GM21528 (cell line): ENCODE data around the gene USP5.
"Not testable (repeated sequence)": the region's sequence is repeated elsewhere in the genome, so short reads cannot be mapped to it uniquely, and the experiment has no call there.

Experiments
- ATAC-seq: cut with Tn5 transposase; IDR thresholded peaks from one replicate; pipeline ENCODE4 v1.9.1; 2021; ENCODE audit warnings: mild to moderate bottlenecking, moderate library complexity; ENCODE audit not compliant: unreplicated experiment, low FRiP score

USP5 gene

DNA sequence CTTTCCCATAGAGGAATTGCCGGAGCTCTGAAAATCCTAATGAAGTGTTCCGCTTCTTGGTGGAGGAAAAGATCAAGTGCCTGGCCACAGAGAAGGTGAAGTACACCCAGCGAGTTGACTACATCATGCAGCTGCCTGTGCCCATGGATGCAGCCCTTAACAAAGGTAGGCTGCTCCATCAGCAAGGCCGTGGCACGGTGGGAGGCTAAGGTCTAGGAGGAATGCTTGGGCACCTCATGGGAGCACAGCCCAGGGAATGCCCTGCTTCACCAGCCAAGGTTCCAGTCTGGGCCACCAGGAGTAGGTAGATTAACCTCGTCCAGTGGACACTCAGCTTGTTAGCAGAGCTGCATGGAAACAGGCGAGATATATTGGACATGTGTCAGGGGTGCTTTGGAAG lies 9.0 kb downstream of the USP5 start:
- no peak for ATAC-seq

DNA sequence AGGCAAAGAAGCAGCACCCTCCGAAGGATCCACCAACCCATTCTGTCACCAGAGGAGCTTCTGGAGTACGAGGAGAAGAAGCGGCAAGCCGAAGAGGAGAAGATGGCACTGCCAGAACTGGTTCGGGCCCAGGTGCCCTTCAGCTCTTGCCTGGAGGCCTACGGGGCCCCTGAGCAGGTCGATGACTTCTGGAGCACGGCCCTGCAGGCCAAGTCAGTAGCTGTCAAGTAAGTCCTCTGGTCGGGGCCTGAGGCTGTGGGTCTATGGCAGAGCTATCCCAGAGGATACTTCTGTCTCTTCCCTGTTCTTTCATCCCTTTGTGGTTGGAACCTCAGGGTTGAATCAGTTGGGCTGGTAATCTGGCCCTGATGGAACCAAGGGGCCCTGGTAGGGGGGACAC lies 9.4 kb downstream of the USP5 start:
- ATAC-seq: no peak

DNA sequence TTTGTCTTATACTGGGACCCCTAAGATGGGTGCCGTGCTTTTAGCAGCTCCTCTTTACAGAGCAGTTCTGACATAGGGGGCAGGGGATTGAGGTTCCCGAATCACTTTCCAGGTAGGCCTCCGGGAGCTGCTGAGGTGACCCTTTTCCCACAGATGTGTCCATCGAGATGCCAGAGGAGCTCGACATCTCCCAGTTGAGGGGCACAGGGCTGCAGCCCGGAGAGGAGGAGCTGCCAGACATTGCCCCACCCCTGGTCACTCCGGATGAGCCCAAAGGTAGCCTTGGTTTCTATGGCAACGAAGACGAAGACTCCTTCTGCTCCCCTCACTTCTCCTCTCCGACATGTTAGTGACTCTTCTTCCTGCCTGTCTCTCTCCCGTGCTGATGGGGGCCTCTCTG lies 11.1 kb downstream of the USP5 start:
- ATAC-seq: no peak

DNA sequence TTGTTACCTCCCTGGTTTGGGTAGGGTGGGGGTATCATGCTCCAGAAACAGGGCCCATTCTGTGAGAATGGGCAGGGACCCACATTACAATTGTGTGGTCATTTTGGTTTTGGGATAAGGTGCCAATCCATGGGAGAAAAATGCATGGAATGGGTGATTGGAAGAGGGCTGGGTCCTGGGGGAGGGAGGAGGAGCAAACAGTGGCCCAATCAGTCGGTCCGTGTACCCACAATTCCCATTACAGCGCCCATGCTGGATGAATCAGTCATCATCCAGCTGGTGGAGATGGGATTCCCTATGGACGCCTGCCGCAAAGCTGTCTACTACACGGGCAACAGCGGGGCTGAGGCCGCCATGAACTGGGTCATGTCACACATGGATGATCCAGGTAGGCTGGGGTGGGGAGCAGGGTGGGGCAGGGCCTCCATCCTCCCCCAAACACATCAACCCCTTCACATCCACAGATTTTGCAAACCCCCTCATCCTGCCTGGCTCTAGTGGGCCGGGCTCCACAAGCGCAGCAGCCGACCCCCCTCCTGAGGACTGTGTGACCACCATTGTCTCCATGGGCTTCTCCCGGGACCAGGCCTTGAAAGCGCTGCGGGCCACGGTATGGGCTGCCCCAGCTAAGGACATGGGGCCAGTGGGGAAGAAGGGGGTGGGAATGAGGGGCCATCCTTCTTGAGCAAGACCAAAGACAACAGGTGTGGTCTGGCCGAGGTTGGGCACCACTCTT lies 11.8 kb downstream of the USP5 start:
- ATAC-seq: no peak

DNA sequence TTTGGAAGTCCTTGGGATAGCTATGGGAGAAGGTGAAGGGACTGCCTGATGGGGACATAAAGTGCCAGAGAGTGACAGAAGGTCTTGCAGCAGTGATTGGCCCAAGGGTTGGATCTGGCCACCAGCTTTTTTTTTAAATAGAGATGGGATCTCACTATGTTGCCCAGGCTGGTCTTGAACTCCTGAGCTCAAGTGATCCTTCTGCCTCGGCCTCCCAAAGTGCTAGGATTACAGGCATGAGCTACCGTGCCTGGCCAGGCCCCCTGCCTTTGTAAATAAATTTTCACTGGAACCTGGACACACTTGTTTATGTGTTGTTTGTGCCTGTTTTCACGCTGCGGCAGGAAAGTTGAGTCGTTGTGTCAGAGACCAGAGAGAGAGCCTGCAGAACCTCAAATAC lies 13.4 kb downstream of the USP5 start:
- ATAC-seq: not testable (repeated sequence)

DNA sequence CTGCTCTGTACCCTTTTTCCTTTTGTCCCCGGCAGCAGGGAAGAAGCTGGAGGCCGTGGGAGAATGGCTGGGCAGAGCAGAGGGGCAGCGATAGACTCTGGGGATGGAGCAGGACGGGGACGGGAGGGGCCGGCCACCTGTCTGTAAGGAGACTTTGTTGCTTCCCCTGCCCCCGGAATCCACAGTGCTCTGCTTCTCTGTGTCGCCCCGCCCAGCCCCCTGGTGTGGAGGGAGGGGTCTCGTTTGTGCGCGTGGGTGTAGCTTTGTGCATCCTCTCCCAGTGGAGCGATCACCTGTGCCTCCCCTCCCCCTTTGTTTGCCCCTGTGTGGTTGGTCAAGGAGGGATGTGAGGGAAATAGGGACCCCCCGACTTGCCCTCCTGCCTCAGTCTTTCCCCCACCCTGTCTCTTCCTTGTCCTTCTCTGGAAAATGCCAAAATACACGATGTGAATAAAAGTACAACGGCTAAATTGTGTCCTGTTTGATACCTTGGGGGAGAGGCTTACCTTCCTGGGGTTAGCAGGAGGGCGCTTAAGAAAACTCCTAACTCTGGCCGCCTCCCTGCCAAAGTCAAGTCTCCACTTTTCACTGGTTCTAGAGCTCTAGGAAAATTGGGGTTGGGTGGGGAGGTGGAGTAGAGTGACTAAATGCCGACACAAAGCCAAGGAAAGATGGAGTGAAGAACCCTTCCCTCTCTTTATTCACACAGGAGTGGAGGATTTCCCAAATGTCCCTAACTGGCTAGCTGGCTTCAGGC lies 14.4 kb downstream of the USP5 start:
- ATAC-seq: no peak

DNA sequence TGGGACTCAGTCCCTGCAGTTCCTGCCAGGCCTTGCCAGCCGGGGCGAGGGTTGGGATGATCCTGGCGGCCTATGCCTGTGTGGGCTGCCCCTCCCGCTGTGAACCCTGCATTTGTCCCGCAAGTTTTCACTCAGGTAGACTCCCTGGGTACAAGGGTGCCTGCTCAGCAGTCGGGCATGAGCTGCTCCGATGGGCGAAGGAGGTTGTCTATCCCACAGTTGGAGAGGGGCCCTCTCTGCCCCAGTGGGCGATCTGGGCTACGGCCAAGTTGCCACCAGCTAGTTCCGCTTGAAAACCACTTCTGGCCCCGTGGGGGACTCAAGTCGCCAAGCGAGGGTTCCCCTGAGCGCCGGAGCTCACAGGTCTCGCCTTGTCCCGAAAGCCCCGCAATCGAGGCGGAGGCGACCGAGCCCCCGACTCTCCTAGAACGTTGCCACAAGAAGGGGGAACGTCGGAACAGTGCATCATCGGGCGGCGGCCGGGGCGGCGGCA lies 15.0 kb downstream of the USP5 start:
- peak; percentile 10 for ATAC-seq

DNA sequence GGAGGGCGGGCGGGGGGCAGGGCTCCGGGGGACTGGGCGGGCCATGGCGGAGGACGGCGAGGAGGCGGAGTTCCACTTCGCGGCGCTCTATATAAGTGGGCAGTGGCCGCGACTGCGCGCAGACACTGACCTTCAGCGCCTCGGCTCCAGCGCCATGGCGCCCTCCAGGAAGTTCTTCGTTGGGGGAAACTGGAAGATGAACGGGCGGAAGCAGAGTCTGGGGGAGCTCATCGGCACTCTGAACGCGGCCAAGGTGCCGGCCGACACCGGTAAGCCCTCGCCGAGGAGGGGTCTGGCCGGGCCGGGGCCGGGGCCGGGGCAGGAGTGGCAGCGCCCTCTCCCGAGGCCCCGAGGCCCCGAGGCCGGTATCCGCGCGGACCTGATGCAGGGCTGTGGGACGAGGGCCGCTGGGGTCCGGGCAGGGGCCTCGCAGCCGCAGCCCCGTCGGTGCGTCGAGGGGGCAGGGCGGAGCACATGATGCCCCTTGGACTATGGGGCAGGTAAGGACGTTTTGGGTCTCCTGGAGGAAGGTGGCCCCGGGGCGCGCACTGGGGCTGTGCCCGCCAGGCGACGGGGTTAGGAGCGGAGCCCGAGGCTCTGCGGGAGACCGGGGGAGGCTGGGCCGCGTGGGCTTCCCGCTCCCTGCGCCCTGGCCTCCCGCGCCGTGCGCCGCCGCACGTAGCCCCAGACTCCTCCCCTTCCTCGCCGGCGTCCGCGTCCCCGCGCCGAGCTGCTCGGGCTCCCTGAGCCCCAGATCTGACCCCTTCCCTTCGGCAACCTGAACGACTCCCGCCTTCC lies 15.7 kb downstream of the USP5 start, which contains the start of gene TPI1:
TSS of gene TPI1 (plus strand) at position 119 of the 798 bp plus-strand sequence. CDS start at position 155, 36 bp downstream.
- peak; percentile 46 for ATAC-seq

DNA sequence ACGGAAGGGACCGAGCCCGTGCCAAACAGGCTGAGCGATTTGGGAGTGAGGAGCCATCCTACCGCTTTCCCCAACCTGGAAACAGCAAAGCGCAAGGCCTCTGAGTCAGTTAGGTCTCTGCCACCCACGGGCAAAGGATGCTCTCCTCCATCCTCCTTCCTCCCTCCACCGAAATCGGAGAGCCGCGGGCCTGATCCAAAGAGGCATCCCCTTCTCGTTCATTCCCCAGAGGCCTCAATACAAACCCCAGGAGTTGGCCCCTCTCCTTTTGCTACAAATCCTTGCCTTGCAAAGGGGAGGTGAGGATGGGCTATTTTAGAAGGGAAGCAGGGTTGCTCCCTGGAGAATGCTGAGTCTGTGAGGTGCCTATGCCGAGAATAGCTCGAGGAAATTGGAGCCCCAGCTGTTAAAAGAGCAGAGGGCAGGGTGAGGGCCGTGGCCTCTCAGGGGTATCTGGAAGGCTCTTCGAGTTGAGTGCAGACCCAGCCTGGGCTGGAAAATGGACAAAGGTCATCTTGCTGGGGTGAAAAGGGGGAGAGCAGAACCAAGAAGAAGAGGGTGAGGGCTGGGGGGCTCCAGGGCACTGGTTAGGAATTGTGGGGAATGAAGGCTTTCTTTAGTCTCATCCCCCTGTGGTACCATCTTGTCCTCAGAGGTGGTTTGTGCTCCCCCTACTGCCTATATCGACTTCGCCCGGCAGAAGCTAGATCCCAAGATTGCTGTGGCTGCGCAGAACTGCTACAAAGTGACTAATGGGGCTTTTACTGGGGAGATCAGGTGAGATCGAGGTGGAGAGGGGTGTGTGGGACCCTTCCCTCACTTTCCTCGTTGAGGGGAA lies 16.5 kb downstream of the USP5 start:
- ATAC-seq: no peak

DNA sequence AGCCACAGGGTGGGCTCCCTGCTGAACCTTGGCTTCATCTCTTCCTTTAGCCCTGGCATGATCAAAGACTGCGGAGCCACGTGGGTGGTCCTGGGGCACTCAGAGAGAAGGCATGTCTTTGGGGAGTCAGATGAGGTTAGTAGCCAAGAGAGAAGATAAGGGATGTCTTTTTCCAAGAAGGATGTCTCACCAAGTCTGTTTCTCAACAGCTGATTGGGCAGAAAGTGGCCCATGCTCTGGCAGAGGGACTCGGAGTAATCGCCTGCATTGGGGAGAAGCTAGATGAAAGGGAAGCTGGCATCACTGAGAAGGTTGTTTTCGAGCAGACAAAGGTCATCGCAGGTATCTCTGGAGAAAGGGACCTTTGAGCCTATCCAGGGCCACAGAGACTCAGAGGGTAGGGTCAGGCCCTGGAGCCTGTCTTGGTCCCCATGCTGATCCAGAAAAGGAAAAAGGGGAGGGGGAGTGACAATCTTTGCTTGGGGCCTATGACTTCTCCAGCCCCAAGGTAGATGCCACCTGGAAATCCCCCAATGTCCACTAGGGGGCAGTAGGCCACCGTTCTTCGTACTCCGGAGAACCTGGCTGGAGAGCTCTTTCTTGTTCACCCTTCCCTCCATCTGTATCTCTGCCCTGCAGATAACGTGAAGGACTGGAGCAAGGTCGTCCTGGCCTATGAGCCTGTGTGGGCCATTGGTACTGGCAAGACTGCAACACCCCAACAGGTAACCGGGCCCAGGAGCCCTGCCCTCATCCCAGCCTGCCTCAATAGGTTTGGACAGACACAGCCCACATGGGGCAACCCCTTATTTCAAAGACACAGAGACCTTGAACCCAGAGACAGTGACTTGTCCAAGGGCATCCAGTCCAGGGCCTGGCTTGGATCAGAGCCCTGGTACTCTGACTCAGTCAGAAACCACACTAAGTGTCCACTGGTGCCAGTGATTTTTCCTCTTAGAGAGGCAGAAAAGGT lies 17.4 kb downstream of the USP5 start:
- no peak for ATAC-seq

DNA sequence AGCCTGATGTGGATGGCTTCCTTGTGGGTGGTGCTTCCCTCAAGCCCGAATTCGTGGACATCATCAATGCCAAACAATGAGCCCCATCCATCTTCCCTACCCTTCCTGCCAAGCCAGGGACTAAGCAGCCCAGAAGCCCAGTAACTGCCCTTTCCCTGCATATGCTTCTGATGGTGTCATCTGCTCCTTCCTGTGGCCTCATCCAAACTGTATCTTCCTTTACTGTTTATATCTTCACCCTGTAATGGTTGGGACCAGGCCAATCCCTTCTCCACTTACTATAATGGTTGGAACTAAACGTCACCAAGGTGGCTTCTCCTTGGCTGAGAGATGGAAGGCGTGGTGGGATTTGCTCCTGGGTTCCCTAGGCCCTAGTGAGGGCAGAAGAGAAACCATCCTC lies 18.4 kb downstream of the USP5 start:
- ATAC-seq: not testable (repeated sequence)

DNA sequence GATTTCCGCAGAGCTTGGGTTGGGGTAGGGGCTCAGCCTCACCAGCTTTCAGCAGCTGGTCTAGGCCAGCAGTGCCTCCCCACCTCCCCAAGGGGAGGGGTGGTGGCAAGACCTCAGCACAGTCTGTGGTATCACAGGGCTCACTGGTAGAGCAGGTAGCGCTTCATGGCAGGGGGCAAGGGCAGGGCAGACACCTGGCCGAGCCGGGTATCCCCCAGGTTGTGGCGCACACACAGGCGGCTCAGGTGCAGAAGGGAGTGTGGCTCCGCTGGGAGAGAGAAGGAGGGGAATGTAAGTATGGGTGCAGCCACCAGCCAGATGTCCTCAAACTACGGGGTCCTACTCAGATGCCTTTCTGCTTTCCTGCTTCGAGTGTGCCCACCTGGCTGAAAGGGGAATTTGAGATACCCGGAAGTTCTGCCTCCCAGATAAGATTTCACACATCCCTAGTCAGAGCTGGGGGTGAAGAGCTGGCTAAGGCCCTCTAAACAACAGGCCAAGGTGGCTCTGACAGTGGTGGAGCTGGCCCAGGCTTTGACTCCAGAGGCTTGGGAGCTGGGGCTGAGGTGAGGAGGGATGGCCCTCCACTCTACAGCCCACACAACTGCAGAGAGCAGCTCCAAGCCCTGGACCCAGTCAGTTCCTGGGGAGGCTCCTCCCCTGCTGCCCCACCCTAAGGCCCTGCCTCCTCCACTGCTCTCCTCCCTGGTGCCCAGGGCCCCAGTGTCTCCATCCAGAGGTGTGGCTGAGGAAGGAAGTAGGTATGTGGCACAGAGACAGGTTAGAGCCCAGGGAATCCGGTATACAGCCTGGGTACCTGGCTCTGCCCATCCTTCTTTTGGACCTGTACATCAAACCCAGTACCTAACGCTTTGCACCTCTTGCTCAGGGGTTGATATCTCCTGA lies 19.4 kb downstream of the USP5 start:
- ATAC-seq: no peak

DNA sequence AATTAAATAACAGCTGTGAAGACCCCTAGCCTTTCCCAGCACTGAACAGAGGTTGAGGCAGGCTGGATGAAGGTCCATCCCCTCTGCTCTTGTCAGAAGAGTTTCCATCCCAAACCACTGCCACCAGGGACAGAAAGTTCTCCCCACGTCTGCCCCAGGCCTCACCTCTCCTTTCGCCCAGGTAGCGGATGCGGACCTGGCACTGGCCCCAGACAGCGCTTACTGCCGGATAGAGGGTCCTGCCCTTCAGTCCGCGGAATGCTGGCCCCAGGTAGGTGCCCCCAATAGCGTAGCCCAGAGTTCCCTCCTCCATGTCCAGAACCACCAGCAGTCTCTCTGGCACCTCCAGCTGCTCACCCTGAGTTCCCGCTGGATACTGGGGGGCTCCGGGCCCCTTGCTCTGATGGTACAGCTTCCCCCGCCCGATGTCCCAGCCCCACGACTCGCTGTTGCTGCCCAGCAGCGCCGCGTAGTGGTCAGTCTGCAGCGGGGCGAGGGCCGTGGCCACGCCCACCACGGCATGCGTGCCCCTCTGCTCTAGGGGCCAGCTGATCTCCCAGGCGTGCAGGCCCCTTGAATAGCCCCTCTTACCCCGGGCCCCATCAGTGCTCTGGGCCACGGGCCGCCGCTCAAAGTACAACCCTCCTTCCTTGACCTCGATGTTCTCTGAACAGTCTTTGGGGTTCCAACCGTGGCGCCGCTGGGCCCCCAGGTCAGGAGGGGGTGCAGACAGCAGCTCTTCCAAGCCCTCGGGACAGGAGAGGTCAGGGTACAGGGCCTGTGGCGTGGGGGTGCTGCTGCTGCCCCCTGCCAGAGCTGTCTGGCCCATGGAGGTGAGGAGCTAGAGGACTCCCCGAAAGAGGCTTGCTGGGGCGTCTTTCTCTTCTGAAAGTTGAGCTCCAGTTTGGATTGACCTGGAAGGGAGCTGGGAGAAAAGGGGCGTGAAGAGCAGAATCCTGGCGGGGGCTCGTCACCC lies 20.4 kb downstream of the USP5 start:
- ATAC-seq: no peak

DNA sequence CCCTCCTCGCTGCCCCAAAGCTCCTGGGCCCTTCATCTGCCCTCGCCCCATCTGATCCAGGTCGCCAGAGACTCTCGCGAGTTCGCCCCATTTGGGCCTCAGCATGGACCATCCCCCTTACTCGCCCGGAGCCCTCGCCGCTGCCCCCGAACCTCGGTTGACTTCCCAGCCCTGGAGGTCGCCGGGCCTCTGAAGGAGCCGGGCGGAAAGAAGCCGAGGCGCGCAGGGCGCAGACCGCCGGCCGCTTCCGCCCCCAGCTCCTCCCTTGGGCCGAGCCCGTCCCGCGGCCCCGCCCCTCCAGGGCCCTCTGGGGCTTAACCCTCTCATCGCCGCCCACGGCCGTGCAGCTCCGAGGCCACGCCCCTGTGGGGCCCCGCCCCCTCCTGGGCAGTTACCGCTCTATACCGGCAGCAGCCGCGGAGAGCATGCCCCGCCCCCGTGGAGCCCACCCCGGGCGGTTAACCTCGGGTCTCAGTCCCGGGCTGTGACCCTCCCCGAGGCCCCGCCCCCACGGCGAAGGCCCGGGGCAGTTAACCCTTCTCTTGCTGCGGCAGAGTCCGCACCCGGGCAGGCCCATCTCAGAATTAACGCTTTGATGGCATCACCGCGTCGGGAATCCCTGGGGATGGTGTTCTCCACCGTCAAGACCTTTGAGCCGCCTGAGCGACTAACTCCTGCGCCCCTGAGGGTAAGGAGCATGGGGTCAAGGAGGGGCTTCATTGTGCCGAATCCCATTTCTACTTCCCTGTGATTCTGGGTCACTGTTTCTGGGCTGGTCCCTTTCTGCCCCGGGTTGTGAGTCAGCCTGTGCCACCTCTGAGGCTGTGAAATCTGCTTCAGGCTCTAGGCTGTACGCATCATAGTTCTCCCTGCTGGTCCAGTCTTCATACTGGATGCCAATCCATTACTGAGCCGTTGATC lies 21.4 kb downstream of the USP5 start, which contains the start of gene SPSB2:
TSS of gene SPSB2 (minus strand) at position 210 of the 921 bp plus-strand sequence. CDS start 402 bp downstream, outside the sequence.
- ATAC-seq: peak; percentile 75

DNA sequence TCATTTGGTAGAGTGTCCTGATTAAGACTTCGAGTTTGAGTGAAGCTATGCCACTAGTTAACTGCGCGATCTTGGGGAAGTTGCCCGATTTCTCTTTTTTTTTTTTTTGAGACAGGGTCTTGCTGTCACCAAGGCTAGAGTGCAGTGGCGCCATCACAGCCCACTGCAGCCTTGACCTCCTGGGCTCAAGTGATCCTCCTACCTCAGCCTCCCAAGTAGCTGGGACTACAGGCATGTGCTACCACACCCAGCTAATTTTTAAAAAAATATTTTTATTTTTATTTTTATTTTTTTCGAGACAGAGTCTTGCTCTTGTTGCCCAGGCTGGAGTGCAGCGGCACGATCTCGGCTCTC lies 22.0 kb downstream of the USP5 start:
- not testable (repeated sequence) for ATAC-seq

DNA sequence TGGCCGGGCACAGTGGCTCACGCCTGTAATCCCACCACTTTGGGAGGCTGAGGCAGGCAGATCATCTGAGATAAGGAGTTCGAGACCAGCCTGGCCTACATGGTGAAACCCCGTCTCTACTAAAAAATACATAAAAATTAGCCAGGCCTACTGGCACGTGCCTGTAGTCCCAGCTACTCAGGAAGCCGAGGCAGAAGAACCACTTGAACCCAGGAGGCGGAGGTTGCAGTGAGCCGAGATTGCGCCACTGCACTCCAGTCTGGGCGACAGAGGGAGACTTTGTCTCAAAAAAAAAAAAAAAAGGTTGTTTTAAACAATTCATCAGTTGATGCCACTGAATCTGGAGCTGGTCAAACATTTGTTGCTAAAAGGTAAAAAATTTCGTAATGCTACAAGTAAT lies 27.9 kb downstream of the USP5 start:
- not testable (repeated sequence) for ATAC-seq
